Measurements from ENCODE around the gene ATP8B4. TPM values are rescaled to one million over a fixed set of nuclear protein-coding genes. Genes with fewer than 3 reads are reported as not detected.

The ATP8B4 gene
- total and polyA plus RNA-seq, 2 donors (not counting 1 experiment from before 2014, with no cell fraction given): 0.42 TPM; not detected in 1

- intact Hi-C loops (cut with micrococcal nuclease): loop anchor here (10.0 kb wide), 2 partner anchors 1004 to 1794 kb away; no protein-coding TSS in a partner anchor
- ChIA-PET CTCF (interaction anchor here (1.1 kb wide), 1 partner anchor 725 kb away, joined by 3 read pairs; the partner anchor contains the start of gene FGF7), POLR2A (no interaction called here)
- H3K4me1 Mint-ChIP-seq: peaks cover 4% of the 10 kb centered on the region
- Histone ChIP-seq H2AFZ (ENCODE audit: insufficient read depth, low read depth, low read length, poor library complexity, severe bottlenecking) (no peak overlapping the region), H3K27me3 (replicated peaks in 1 of 4; ENCODE audit: control extremely low read depth in 1 of 4, control insufficient read depth in 3 of 4, insufficient read depth in 4 of 4, low read length in 3 of 4) (no peaks in the 10 kb centered on the region), H3K36me3 (replicated peaks in 1 of 2; ENCODE audit: control extremely low read depth in 1 of 2, control insufficient read depth in 1 of 2, extremely low read depth in 1 of 2, insufficient read depth in 2 of 2, low read length in 1 of 2) (no peaks in the 10 kb centered on the region), H3K4me1 (ENCODE audit: control insufficient read depth in 2 of 2, insufficient read depth in 2 of 2, low read length in 2 of 2) (no peaks in the 10 kb centered on the region), H4K20me1 (ENCODE audit: control insufficient read depth, insufficient read depth, low read length, poor library complexity, severe bottlenecking) (no peaks in the 10 kb centered on the region), H3K4me3 (ENCODE audit: control extremely low read depth in 1 of 5, extremely low read depth in 1 of 5, insufficient read depth in 1 of 5, low read depth in 2 of 5, low read length in 4 of 5) (no peak overlapping the region), H3K27ac (ENCODE audit: low read length in 2 of 2) (no peak overlapping the region), H3K9me3 (ENCODE audit: control extremely low read depth in 1 of 3, control insufficient read depth in 2 of 3, insufficient read depth in 1 of 3, low read length in 2 of 3) (peaks cover 0 to 3% (median 0%) of the 10 kb centered on the region in 3 donors), H3K9ac (ENCODE audit: low read length) (no peak overlapping the region), H3K4me2 (replicated peaks; ENCODE audit: low read depth, low read length, poor library complexity, severe bottlenecking) (no peak overlapping the region), H3K79me2 (ENCODE audit: control insufficient read depth, insufficient read depth, low read length) (no peaks in the 10 kb centered on the region)
- H3K27ac Mint-ChIP-seq: no peak overlapping the region
- no peaks in the 10 kb centered on the region for H3K27me3 Mint-ChIP-seq
- TF ChIP-seq CTCF (IDR thresholded peaks at IDR 0.05) (no peak), EZH2 (IDR thresholded peaks at IDR 0.05; ENCODE audit: borderline replicate concordance, insufficient read depth, low read depth, low read length, poor library complexity, severe bottlenecking) (no peak)
- H3K9me3 Mint-ChIP-seq (ENCODE audit: insufficient read depth): no peaks in the 10 kb centered on the region
- 33% methylated on average over 1 of the region's 4 CpGs for WGBS (ENCODE audit: insufficient coverage)
- ATAC-seq (ENCODE audit: low read depth) (no peak), DNase-seq (no peak)
- H3K4me3 Mint-ChIP-seq: no peak overlapping the region
These were observed 29.4 kb upstream of the ATP8B4 start for GRCh38 chr15:50148362-50148963.

GRCh38 chr15:50146632-50147031, 27.6 kb upstream of the ATP8B4 start:
- TF ChIP-seq EZH2 (IDR thresholded peaks at IDR 0.05; ENCODE audit: borderline replicate concordance, insufficient read depth, low read depth, low read length, poor library complexity, severe bottlenecking) (no peak), CTCF (IDR thresholded peaks at IDR 0.05) (no peak)
- no peaks in the 10 kb centered on the region for H4K20me1 ChIP-seq (ENCODE audit: control insufficient read depth, insufficient read depth, low read length, poor library complexity, severe bottlenecking)
- Mint-ChIP-seq H3K4me3 (no peak overlapping the region), H3K9me3 (ENCODE audit: insufficient read depth) (no peaks in the 10 kb centered on the region), H3K27me3 (no peaks in the 10 kb centered on the region), H3K27ac (no peak overlapping the region), H3K4me1 (peaks cover 4% of the 10 kb centered on the region)
- DNase-seq: no peak
- H3K4me2 ChIP-seq (replicated peaks; ENCODE audit: low read depth, low read length, poor library complexity, severe bottlenecking): no peak overlapping the region
- no peak overlapping the region for H3K27ac ChIP-seq (ENCODE audit: low read length in 2 of 2)
- no CpG with 5 or more reads among the region's 2 CpGs for WGBS (ENCODE audit: insufficient coverage)
- ChIA-PET POLR2A (no interaction called here), CTCF (interaction anchor here (2.0 kb wide), 1 partner anchor 911 kb away, joined by 12 read pairs; no protein-coding TSS in a partner anchor)
- no peak overlapping the region for H3K4me3 ChIP-seq (ENCODE audit: control extremely low read depth in 1 of 5, extremely low read depth in 1 of 5, insufficient read depth in 1 of 5, low read depth in 2 of 5, low read length in 4 of 5)
- H3K79me2 ChIP-seq (ENCODE audit: control insufficient read depth, insufficient read depth, low read length): no peaks in the 10 kb centered on the region
- no peak for ATAC-seq (ENCODE audit: low read depth)
- intact Hi-C loops (cut with micrococcal nuclease): loop anchor here (10.0 kb wide), 2 partner anchors 1002 to 1792 kb away; no protein-coding TSS in a partner anchor
- no peaks in the 10 kb centered on the region for H3K9me3 ChIP-seq (ENCODE audit: control extremely low read depth in 1 of 3, control insufficient read depth in 2 of 3, insufficient read depth in 1 of 3, low read length in 2 of 3)
- H3K27me3 ChIP-seq (replicated peaks in 1 of 4; ENCODE audit: control extremely low read depth in 1 of 4, control insufficient read depth in 3 of 4, insufficient read depth in 4 of 4, low read length in 3 of 4): no peaks in the 10 kb centered on the region
- H3K4me1 ChIP-seq (ENCODE audit: control insufficient read depth in 2 of 2, insufficient read depth in 2 of 2, low read length in 2 of 2): no peaks in the 10 kb centered on the region
- no peak overlapping the region for H3K9ac ChIP-seq (ENCODE audit: low read length)
- H2AFZ ChIP-seq (ENCODE audit: insufficient read depth, low read depth, low read length, poor library complexity, severe bottlenecking): no peak overlapping the region
- H3K36me3 ChIP-seq (replicated peaks in 1 of 2; ENCODE audit: control extremely low read depth in 1 of 2, control insufficient read depth in 1 of 2, extremely low read depth in 1 of 2, insufficient read depth in 2 of 2, low read length in 1 of 2): no peaks in the 10 kb centered on the region

All from B cell (primary cell).